ENCODE measurements around the gene DYNC1H1.

GRCh38 chr14:101953151-101953550, 11.2 kb upstream of the DYNC1H1 start:
- no peak for TF ChIP-seq CTCF (IDR thresholded peaks at IDR 0.05)
- no peak for TF ChIP-seq POLR2AphosphoS5 (IDR thresholded peaks at IDR 0.05)

Data from esophagus muscularis mucosa (tissue), 3 donors.